Measurements from ENCODE around the gene BRD2.

The BRD2 gene

DNA sequence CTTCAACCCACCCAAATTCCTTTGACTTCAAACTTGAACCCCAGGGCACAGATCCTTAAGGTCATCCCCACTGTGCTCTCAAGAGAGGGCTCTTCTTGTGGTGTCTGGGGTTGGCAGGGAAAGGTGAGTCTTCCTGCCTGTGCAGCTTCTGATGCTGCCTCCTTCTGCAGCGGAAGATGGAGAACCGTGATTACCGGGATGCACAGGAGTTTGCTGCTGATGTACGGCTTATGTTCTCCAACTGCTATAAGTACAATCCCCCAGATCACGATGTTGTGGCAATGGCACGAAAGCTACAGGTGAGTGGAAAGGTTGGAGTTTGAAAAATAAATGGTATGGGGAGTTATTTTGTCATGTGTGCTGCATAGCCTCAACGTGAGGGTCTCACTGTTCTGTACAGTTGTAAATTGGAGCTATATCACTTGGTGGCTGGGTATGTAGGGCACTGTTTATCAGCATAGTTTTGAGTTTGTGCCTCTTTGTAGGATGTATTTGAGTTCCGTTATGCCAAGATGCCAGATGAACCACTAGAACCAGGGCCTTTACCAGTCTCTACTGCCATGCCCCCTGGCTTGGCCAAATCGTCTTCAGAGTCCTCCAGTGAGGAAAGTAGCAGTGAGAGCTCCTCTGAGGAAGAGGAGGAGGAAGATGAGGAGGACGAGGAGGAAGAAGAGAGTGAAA is 9.0 kb downstream of the BRD2 start:
- no peak for DNase-seq (ENCODE audit: extremely low read depth, low read depth)
- TF ChIP-seq, protein P1, sequence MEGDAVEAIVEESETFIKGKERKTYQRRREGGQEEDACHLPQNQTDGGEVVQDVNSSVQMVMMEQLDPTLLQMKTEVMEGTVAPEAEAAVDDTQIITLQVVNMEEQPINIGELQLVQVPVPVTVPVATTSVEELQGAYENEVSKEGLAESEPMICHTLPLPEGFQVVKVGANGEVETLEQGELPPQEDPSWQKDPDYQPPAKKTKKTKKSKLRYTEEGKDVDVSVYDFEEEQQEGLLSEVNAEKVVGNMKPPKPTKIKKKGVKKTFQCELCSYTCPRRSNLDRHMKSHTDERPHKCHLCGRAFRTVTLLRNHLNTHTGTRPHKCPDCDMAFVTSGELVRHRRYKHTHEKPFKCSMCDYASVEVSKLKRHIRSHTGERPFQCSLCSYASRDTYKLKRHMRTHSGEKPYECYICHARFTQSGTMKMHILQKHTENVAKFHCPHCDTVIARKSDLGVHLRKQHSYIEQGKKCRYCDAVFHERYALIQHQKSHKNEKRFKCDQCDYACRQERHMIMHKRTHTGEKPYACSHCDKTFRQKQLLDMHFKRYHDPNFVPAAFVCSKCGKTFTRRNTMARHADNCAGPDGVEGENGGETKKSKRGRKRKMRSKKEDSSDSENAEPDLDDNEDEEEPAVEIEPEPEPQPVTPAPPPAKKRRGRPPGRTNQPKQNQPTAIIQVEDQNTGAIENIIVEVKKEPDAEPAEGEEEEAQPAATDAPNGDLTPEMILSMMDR (IDR thresholded peaks at IDR 0.05; ENCODE audit: low read depth, low read length, missing control alignments) = no peak
- no peak overlapping the region for H3K4me3 ChIP-seq (replicated peaks; ENCODE audit: low read depth, low read length)

DNA sequence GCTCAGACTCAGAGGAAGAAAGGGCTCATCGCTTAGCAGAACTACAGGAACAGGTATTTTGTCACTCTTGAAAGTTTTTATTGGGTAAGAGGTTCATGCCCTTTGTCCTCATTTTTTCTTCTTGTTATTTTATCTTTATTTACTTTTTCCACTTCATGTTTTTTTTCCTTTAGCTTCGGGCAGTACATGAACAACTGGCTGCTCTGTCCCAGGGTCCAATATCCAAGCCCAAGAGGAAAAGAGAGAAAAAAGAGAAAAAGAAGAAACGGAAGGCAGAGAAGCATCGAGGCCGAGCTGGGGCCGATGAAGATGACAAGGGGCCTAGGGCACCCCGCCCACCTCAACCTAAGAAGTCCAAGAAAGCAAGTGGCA is 9.5 kb downstream of the BRD2 start:
- TF ChIP-seq, protein P1 (IDR thresholded peaks at IDR 0.05; ENCODE audit: low read depth, low read length, missing control alignments) = no peak
- H3K4me3 ChIP-seq (replicated peaks; ENCODE audit: low read depth, low read length) = no peak overlapping the region
- DNase-seq (ENCODE audit: extremely low read depth, low read depth) = no peak

DNA sequence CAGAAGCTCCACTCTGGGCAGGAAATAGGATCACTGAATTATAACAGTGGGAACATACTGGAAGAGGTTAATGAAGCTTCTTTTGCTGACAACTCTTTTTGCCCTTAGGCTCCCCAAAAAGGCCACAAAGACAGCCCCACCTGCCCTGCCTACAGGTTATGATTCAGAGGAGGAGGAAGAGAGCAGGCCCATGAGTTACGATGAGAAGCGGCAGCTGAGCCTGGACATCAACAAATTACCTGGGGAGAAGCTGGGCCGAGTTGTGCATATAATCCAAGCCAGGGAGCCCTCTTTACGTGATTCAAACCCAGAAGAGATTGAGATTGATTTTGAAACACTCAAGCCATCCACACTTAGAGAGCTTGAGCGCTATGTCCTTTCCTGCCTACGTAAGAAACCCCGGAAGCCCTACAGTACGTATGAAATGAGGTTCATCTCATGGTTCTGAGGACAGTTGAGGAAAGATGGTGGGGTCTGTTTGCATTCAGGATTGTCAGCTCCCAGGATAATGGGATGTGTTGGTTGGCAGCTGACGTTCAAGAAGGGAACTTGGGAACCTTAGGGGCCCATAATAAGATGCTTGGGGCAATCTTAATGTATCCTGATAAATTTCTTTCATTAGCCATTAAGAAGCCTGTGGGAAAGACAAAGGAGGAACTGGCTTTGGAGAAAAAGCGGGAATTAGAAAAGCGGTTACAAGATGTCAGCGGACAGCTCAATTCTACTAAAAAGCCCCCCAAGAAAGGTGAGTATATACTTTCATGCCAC is 11.5 kb downstream of the BRD2 start:
- TF ChIP-seq, protein P1 (IDR thresholded peaks at IDR 0.05; ENCODE audit: low read depth, low read length, missing control alignments) = no peak
- H3K4me3 ChIP-seq (replicated peaks; ENCODE audit: low read depth, low read length) = no peak overlapping the region

DNA sequence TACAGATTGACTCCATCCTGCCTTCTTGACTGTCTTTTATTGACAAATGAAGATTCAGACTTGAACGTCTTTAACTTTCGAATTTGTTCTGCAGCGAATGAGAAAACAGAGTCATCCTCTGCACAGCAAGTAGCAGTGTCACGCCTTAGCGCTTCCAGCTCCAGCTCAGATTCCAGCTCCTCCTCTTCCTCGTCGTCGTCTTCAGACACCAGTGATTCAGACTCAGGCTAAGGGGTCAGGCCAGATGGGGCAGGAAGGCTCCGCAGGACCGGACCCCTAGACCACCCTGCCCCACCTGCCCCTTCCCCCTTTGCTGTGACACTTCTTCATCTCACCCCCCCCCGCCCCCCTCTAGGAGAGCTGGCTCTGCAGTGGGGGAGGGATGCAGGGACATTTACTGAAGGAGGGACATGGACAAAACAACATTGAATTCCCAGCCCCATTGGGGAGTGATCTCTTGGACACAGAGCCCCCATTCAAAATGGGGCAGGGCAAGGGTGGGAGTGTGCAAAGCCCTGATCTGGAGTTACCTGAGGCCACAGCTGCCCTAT is 12.2 kb downstream of the BRD2 start:
- H3K4me3 ChIP-seq (replicated peaks; ENCODE audit: low read depth, low read length) = no peak overlapping the region
- TF ChIP-seq, protein P1 (IDR thresholded peaks at IDR 0.05; ENCODE audit: low read depth, low read length, missing control alignments) = no peak
- no peak for DNase-seq (ENCODE audit: extremely low read depth, low read depth)

More for the DNA sequence above, 11.5 kb downstream of the BRD2 start:
- no peak for DNase-seq (ENCODE audit: extremely low read depth, low read depth)

DNA sequence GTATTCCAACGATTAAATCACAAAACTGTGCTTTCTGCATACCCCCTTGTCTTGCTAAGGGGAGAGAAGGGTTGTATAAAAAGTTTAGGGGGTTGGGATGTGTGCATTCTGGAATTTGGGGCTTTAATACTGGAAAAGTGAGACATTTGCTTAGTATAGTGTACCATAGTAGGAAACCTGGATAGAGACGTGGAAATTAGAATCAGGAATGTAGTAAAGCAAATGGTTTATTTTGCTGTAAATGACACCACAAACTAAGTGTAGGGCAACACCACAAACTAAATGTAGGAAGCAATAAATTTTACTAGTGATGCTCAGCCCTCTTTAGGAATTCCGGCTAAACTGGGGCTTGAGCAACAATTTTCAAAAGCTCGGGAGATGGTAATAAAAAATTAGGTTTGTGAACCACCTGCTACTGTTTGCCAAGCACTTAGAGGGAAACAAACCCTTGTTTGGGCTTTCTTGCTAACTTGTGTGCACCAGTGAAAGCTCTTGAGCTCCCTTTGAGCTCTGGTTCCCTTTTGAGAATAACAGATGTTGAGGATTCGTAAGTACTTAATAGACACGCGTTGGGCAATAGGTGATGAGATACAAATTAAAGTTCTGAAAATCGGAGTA is 13.8 kb downstream of the BRD2 start:
- no peak for DNase-seq (ENCODE audit: extremely low read depth, low read depth)
- no peak overlapping the region for H3K4me3 ChIP-seq (replicated peaks; ENCODE audit: low read depth, low read length)
- TF ChIP-seq, protein P1 (IDR thresholded peaks at IDR 0.05; ENCODE audit: low read depth, low read length, missing control alignments) = no peak

DNA sequence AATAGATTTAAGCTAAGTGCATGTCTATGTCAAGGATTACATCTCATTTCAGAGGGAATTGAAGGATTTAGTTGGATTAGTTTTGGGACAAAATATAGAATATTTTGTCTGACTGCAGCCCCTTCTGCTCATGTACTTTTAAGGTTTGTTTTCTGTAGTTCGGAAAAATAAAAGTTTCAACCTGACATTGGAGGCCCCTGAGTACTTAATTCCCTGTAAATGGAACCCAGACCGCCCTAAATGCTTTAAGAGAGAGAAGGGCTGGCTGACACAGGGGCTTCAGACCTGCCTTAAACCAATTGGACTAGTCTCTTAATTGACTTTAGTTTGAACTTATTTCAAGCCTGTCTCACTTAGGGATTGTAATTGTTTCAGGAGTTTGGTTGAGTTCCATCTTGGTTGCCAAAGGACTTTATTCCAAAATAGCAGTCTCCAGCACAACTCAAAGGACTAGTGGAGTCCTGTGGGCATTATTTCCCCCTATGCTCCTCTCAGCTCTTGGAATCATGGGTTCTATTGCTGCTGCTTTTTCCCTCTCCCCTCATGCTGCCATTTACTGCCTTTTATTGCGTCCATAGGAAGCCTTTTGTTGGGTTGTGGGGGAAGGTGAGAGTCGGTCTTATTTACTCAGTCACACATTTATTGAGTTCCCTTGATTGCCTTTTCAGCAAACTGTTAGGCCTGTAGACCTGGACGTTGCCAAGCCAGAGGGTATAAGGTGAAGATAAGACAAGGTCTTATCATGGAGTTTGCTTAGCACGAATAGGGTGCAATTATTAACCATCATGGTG is 14.5 kb downstream of the BRD2 start:
- TF ChIP-seq, protein P1 (IDR thresholded peaks at IDR 0.05; ENCODE audit: low read depth, low read length, missing control alignments) = no peak
- DNase-seq (ENCODE audit: extremely low read depth, low read depth) = no peak
- no peak overlapping the region for H3K4me3 ChIP-seq (replicated peaks; ENCODE audit: low read depth, low read length)
